KMS-11 (cell line): ENCODE data around the gene FBXW8.

Source experiments
- H2AFZ ChIP-seq: fragments of 200-600 bp; sonication (generic); 2 replicates; pipeline ENCODE4 v1.6.1; 2016; ENCODE audit warnings: antibody characterized with exemption, mixed run types, low read depth
- H3K27ac ChIP-seq: fragments of 200-600 bp; sonication (generic); 2 replicates; pipeline ENCODE4 v1.6.1; 2016; ENCODE audit warnings: mild to moderate bottlenecking, mixed run types
- H3K27me3 ChIP-seq: fragments of 200-600 bp; sonication (generic); 2 replicates; pipeline ENCODE4 v1.6.1; 2017; ENCODE audit warnings: mild to moderate bottlenecking, low read depth, mixed run types, moderate library complexity; ENCODE audit not compliant: insufficient read depth
- H3K36me3 ChIP-seq: fragments of 200-600 bp; sonication (generic); 2 replicates; pipeline ENCODE4 v1.6.1; 2017; ENCODE audit warnings: mild to moderate bottlenecking, mixed run types; ENCODE audit not compliant: insufficient read depth
- H3K4me1 ChIP-seq: fragments of 200-600 bp; sonication (generic); 2 replicates; pipeline ENCODE4 v1.6.1; 2016; ENCODE audit warnings: mild to moderate bottlenecking, low read depth, mixed run types; ENCODE audit not compliant: poor library complexity, severe bottlenecking
- H3K4me2 ChIP-seq: fragments of 200-600 bp; sonication (generic); 2 replicates; pipeline ENCODE4 v1.7.0; 2016; ENCODE audit warnings: mild to moderate bottlenecking, mixed run types
- H3K4me3 ChIP-seq: fragments of 200-600 bp; sonication (generic); IDR thresholded peaks from 2 replicates; pipeline ENCODE4 v1.6.1; 2017; ENCODE audit warnings: low read depth, low read length, mixed read lengths; ENCODE audit not compliant: insufficient read depth
- H3K79me2 ChIP-seq: fragments of 200-600 bp; sonication (generic); 2 replicates; pipeline ENCODE4 v1.6.1; 2016; ENCODE audit warnings: low read depth, mixed run types; ENCODE audit not compliant: insufficient read depth
- H3K9ac ChIP-seq: fragments of 200-600 bp; sonication (generic); 2 replicates; pipeline ENCODE4 v1.6.1; 2016; ENCODE audit warnings: mild to moderate bottlenecking, mixed run types
- H4K20me1 ChIP-seq: fragments of 200-600 bp; sonication (generic); 2 replicates; pipeline ENCODE4 v1.6.1; 2016; ENCODE audit warnings: mild to moderate bottlenecking, mixed run types; ENCODE audit not compliant: insufficient read depth
- CTCF ChIP-seq: fragments of 200-600 bp; sonication (generic); conservative IDR thresholded peaks from 2 replicates; pipeline ENCODE4 v1.6.1; 2017; ENCODE audit warnings: low read depth, mild to moderate bottlenecking, antibody characterized with exemption, low read length, moderate library complexity, mixed read lengths

Gene FBXW8

DNA sequence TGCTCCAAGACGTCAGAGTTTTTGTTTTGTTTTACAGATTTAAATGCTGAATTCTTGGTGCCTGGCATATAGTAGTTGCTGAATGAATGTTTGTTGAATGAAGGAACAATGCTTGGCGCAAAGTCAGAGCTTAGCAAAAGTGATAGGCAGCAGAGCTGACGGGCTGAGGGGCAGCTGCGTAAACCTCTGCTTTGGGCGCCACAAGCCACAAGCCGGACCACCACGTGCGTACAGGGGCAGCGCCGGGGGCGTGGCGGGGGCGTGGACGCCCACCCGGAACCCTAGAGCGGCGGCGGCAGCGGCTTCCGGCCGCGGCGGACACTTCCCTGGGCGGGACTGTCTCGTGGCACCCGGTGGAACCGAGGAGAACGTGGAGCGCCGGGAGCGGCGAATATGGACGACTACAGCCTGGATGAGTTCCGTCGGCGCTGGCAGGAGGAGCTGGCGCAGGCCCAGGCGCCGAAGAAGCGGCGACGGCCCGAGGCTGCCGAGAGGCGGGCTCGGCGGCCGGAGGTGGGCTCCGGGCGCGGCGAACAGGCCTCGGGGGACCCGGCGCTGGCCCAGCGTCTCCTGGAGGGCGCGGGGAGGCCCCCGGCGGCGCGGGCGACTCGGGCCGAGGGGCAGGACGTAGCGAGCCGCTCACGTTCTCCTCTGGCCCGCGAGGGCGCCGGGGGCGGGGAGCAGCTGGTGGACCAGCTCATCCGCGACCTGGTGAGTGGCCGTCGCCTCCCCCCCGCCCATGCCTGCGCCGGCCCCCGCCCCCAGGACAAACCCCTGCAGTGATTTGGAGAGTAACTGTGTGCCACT, at the start of gene FBXW8:
Gene FBXW8 (plus strand): TSS at position 306 of the 807 bp plus-strand sequence. CDS start 88 bp downstream, at position 394.
- Histone ChIP-seq H3K36me3 (no peaks in the 10 kb centered on the region), H3K4me2 (peak within 1 kb of the TSS; percentile 64), H3K79me2 (peaks cover 15% of the 10 kb centered on the region), H3K4me1 (peaks cover 20% of the 10 kb centered on the region), H2AFZ (peak within 1 kb of the TSS; percentile 62), H3K27ac (peak within 1 kb of the TSS; percentile 36; the same call in 1 of the 2 replicates), H4K20me1 (no peaks in the 10 kb centered on the region), H3K9ac (peak within 1 kb of the TSS; percentile 74), H3K27me3 (no peaks in the 10 kb centered on the region), H3K4me3 (no peak within 1 kb of the TSS)
- TF ChIP-seq CTCF: no peak

GRCh38 chr12:116861320-116861719, 49.4 kb upstream of the FBXW8 start:
- no peak overlapping the region for H3K4me3 ChIP-seq
- H3K4me2 ChIP-seq: no peak overlapping the region
- H4K20me1 ChIP-seq: no peaks in the 10 kb centered on the region
- no peak overlapping the region for H2AFZ ChIP-seq
- no peaks in the 10 kb centered on the region for H3K4me1 ChIP-seq
- TF ChIP-seq CTCF: no peak
- no peaks in the 10 kb centered on the region for H3K79me2 ChIP-seq
- H3K27ac ChIP-seq: no peak overlapping the region
- H3K36me3 ChIP-seq: no peaks in the 10 kb centered on the region
- H3K9ac ChIP-seq: no peak overlapping the region
- H3K27me3 ChIP-seq: no peaks in the 10 kb centered on the region

- Histone ChIP-seq H3K27me3 (no peaks in the 10 kb centered on the region), H3K36me3 (no peaks in the 10 kb centered on the region), H3K9ac (no peak overlapping the region), H3K79me2 (no peaks in the 10 kb centered on the region), H3K4me3 (no peak overlapping the region), H3K27ac (no peak overlapping the region), H2AFZ (no peak overlapping the region), H4K20me1 (no peaks in the 10 kb centered on the region), H3K4me2 (no peak overlapping the region), H3K4me1 (no peaks in the 10 kb centered on the region)
- no peak for TF ChIP-seq CTCF
These were observed 48.6 kb upstream of the FBXW8 start for GRCh38 chr12:116862167-116862566.

- Histone ChIP-seq H3K4me1 (no peaks in the 10 kb centered on the region), H3K9ac (no peak overlapping the region), H4K20me1 (no peaks in the 10 kb centered on the region), H3K27me3 (no peaks in the 10 kb centered on the region), H3K4me3 (no peak overlapping the region), H3K36me3 (no peaks in the 10 kb centered on the region), H3K79me2 (no peaks in the 10 kb centered on the region), H3K27ac (no peak overlapping the region), H3K4me2 (no peak overlapping the region), H2AFZ (no peak overlapping the region)
- TF ChIP-seq CTCF: peak; percentile 48
These were observed 47.4 kb upstream of the FBXW8 start for GRCh38 chr12:116863275-116863767.
